SK-N-SH treated with all-trans-retinoic acid at 6 μM for 48 hours (cell line): ENCODE data around the gene NR2F2.

Source experiments
- ATAC-seq: fragments of 200-7000 bp; cut with Tn5 transposase; 3 replicates; pipeline ENCODE4 v1.9.1; 2020; ENCODE audit warnings: mild to moderate bottlenecking, moderate library complexity
- ARNTL ChIP-seq: fragments of 450-650 bp; formaldehyde crosslinking; IDR thresholded peaks from 2 replicates; pipeline ENCODE4 v1.5.0; 2020; ENCODE audit warnings: low read depth, mild to moderate bottlenecking, moderate library complexity, borderline replicate concordance
- BACH2 ChIP-seq: fragments of 250-450 bp; sonication (Bioruptor Pico); IDR thresholded peaks from 2 replicates; pipeline ENCODE4 v1.9.0; 2021; ENCODE audit warnings: mild to moderate bottlenecking, borderline replicate concordance
- CREB5 ChIP-seq: fragments of 250-450 bp; sonication (Bioruptor Pico); IDR thresholded peaks from 2 replicates; pipeline ENCODE4 v1.5.1; 2020; ENCODE audit warnings: low read depth, mild to moderate bottlenecking, moderate library complexity
- CSDC2 ChIP-seq: fragments of 250-450 bp; sonication (Bioruptor Pico); IDR thresholded peaks from 2 replicates; pipeline ENCODE4 v1.5.0; 2020; ENCODE audit warnings: mild to moderate bottlenecking, moderate library complexity
- ESRRG ChIP-seq: fragments of 250-450 bp; sonication (Bioruptor Pico); IDR thresholded peaks from 2 replicates; pipeline ENCODE4 v1.6.1; 2021; ENCODE audit warnings: mild to moderate bottlenecking
- GLIS3 ChIP-seq: fragments of 250-450 bp; sonication (Bioruptor Pico); IDR thresholded peaks from 2 replicates; pipeline ENCODE4 v1.5.0; 2020; ENCODE audit warnings: mild to moderate bottlenecking, moderate library complexity
- ISL1 ChIP-seq: fragments of 250-450 bp; sonication (Bioruptor Pico); IDR thresholded peaks from 2 replicates; pipeline ENCODE4 v2.1.2; 2022; ENCODE audit warnings: mild to moderate bottlenecking, moderate library complexity
- OSR1 ChIP-seq: fragments of 250-450 bp; sonication (Bioruptor Pico); IDR thresholded peaks from 2 replicates; pipeline ENCODE4 v1.8.0; 2022; ENCODE audit warnings: moderate library complexity, mild to moderate bottlenecking, inconsistent platforms
- PPARA ChIP-seq: fragments of 250-450 bp; sonication (Bioruptor Pico); IDR thresholded peaks from 2 replicates; pipeline ENCODE4 v1.5.0; 2020; ENCODE audit warnings: mild to moderate bottlenecking, borderline replicate concordance
- RARB ChIP-seq: fragments of 250-450 bp; sonication (Bioruptor Pico); IDR thresholded peaks from 2 replicates; pipeline ENCODE4 v1.8.0; 2021; ENCODE audit warnings: mild to moderate bottlenecking, moderate library complexity
- SNAI2 ChIP-seq: fragments of 250-450 bp; sonication (Bioruptor Pico); IDR thresholded peaks from 2 replicates; pipeline ENCODE4 v1.5.0; 2020; ENCODE audit warnings: mild to moderate bottlenecking, moderate library complexity
- TCF4 ChIP-seq: fragments of 250-450 bp; sonication (Bioruptor Pico); IDR thresholded peaks from 2 replicates; pipeline ENCODE4 v1.8.0; 2021; ENCODE audit warnings: mild to moderate bottlenecking, moderate library complexity, borderline replicate concordance
- TOX ChIP-seq: fragments of 250-450 bp; sonication (Bioruptor Pico); IDR thresholded peaks from 2 replicates; pipeline ENCODE4 v1.8.0; 2021; ENCODE audit warnings: mild to moderate bottlenecking, moderate library complexity, borderline replicate concordance
- ZC3H10 ChIP-seq: fragments of 250-450 bp; sonication (Bioruptor Pico); IDR thresholded peaks from 2 replicates; pipeline ENCODE4 v1.5.1; 2021; ENCODE audit warnings: mild to moderate bottlenecking, moderate library complexity
- ZFP3 ChIP-seq: fragments of 250-450 bp; sonication (Bioruptor Pico); IDR thresholded peaks from 2 replicates; pipeline ENCODE4 v1.5.0; 2020; ENCODE audit warnings: mild to moderate bottlenecking, moderate library complexity
- ZFP30 ChIP-seq: fragments of 450-650 bp; formaldehyde crosslinking; IDR thresholded peaks from 2 replicates; pipeline ENCODE4 v1.5.0; 2022; ENCODE audit warnings: mild to moderate bottlenecking, moderate library complexity
- ZNF565 ChIP-seq: fragments of 450-650 bp; formaldehyde crosslinking; conservative IDR thresholded peaks from 2 replicates; pipeline ENCODE4 v1.5.0; 2020; ENCODE audit warnings: low read depth, mild to moderate bottlenecking, moderate library complexity
- ZNF70 ChIP-seq: fragments of 450-650 bp; formaldehyde crosslinking; IDR thresholded peaks from 2 replicates; pipeline ENCODE4 v1.5.0; 2020; ENCODE audit warnings: mild to moderate bottlenecking, moderate library complexity
- TF ChIP-seq, protein P1 (sequence below): fragments of 250-450 bp; sonication (Bioruptor Pico); IDR thresholded peaks from 2 replicates; pipeline ENCODE4 v1.5.1; 2021; ENCODE audit warnings: mild to moderate bottlenecking, moderate library complexity
- TF ChIP-seq, protein P2 (sequence below): fragments of 250-450 bp; sonication (Bioruptor Pico); IDR thresholded peaks from 2 replicates; pipeline ENCODE4 v1.8.0; 2021; ENCODE audit warnings: low read depth, mild to moderate bottlenecking, moderate library complexity, borderline replicate concordance

Gene NR2F2

DNA sequence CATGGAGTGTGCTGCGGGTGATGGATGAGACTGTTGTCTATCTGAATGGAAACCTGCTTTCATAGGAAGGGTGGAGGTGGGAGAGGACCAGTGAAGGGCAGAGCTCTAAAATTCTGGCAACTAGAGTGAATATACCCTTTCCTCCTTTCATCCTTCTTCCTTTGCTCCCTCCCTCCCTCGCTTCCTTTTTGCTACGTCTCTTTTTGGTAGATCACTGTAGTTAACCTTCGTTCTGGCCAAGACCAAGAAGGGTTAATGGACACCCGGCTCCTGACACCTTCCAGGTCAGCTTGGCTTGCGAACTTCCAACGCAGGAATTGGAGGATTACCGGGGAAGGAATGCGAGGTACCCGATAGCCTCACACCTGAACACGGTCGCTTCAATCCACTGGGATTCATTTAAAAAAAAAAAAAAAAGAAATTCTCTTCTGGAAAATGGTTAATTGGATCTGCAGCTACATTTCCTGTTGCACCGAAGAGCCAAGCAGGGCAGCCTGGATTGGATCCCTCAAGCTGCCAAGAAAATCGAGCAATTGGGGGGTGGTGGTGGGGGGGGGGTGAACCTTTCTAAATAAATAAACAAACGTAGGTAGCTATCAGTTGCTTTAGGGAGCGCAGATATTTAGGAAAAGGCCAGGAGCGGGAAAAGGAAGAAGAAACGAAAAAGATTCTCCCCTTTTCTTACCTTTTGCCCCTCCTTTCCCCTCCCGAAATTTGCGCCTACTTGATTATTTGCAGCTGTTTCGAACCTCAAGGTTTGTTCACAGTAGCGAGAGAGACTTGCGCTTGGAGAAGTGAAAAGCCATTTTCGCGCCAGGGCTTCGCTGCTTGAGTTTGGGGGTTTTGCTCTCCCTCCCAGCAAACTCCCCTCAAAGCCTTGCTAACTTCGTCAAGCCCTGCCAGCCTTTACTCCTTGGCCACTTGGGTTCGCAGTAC is 9.5 kb upstream of the NR2F2 start (continued):
- no peak for TF ChIP-seq ZFP30 (CRISPR knock-in tag)
- no peak for TF ChIP-seq ZNF70 (CRISPR knock-in tag)
- TF ChIP-seq CSDC2 (CRISPR knock-in tag), result no peak
- TF ChIP-seq OSR1 (CRISPR knock-in tag), result no peak
- TF ChIP-seq, all 23 proteins: peak for 0

DNA sequence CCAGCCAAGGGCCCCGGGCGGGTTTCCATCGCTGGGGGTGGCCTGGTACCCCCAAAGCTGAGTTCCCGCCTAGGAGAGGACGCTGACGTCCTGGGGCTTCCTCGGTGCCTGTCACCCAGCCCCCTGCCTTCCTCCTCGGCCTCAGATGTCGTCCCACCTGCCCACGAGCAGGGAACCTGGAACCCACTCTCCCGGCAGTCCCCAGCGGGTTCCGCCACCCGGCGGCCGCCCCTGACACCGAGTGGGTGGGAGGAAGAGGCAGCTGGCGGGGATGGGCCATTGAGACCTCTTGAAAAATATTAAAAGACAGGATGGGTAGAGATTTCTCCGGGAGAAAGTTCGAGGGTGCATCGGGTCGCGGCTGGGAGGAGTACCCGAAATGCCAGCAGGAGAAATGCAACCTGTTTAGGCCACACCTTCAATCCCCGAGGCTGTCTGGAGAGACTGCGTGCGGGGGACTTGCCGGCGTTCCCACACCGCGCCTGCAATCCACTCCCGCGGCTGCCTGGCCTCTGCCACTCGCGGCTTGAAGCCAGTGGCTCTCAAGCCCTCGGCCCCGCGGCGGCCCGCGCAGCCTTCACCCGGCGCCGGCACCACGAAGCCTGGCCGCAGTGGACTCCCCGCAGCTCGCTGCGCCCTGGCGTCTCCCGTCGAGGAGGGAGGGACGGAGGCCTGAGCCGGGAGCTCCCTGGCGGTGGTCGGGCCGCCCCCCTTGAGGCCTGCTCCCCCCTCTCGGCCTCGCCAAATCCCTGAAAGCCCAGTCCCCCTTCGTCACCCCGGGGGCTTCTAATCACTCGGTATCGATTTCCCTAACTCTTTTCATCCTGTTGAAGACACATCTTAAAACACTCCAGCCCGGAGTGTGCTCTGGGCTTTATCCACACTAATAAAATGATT is 8.6 kb upstream of the NR2F2 start:
- TF ChIP-seq, protein P1, sequence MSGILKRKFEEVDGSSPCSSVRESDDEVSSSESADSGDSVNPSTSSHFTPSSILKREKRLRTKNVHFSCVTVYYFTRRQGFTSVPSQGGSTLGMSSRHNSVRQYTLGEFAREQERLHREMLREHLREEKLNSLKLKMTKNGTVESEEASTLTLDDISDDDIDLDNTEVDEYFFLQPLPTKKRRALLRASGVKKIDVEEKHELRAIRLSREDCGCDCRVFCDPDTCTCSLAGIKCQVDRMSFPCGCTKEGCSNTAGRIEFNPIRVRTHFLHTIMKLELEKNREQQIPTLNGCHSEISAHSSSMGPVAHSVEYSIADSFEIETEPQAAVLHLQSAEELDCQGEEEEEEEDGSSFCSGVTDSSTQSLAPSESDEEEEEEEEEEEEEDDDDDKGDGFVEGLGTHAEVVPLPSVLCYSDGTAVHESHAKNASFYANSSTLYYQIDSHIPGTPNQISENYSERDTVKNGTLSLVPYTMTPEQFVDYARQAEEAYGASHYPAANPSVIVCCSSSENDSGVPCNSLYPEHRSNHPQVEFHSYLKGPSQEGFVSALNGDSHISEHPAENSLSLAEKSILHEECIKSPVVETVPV (CRISPR knock-in tag), result no peak
- TF ChIP-seq SNAI2 (no peak), OSR1 (CRISPR knock-in tag) (no peak), TOX (CRISPR knock-in tag) (no peak), TCF4 (no peak), RARB (CRISPR knock-in tag) (no peak), ZFP3 (CRISPR knock-in tag) (no peak), ESRRG (CRISPR knock-in tag) (no peak), ARNTL (CRISPR knock-in tag) (no peak), ZNF565 (CRISPR knock-in tag) (no peak), CSDC2 (CRISPR knock-in tag) (no peak), ZC3H10 (CRISPR knock-in tag) (no peak), CREB5 (CRISPR knock-in tag) (no peak), ISL1 (CRISPR knock-in tag) (no peak), PPARA (CRISPR knock-in tag) (no peak), BACH2 (CRISPR knock-in tag) (no peak), ZFP30 (CRISPR knock-in tag) (no peak)
- ATAC-seq, result peak; percentile 24; the same call in 2 of the 3 replicates

DNA sequence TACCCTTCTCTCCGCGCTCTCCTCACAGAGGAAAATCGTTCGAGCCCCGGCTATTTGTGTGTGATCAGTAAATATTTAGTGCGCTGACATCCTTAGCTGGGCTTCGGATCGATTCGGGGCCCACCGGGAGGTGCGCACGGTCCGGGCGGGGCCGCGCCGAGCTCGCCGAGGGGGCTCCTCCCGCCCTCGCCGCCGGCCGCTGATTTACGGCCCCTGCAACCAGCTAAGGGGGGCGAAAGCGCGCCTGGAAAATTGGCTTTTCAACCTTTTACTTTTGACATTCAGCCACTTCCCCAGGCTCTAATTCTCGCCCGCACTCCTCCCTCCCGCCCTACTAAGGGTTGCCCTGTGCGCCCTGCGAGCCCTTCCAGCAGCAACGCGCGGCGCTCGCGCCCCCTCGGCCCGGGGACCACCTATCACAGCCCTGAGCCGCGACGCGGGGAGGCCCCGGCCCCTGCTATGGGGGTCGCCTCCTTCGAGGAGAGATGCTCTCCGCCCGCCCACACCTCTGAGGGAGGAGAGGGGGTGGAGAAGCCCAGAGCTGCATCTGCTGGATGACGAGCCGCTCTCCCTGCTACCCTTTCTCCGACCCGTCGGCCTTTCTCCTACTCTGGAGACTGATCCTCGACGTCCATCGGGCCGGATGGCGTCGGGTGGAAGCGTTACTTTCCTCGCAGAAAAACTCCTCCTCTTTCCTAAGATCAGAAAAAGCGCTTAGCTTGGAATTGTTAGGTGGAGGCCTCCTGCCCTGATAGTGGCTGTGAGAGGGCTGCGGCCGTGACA is 7.8 kb upstream of the NR2F2 start:
- TF ChIP-seq ZNF70 (CRISPR knock-in tag), result no peak
- TF ChIP-seq ZFP30 (CRISPR knock-in tag), result no peak
- TF ChIP-seq TOX (CRISPR knock-in tag), result no peak
- TF ChIP-seq ZFP3 (CRISPR knock-in tag), result no peak
- TF ChIP-seq ZNF565 (CRISPR knock-in tag), result no peak
- TF ChIP-seq ARNTL (CRISPR knock-in tag), result no peak
- no peak for TF ChIP-seq OSR1 (CRISPR knock-in tag)
- TF ChIP-seq, protein P2, sequence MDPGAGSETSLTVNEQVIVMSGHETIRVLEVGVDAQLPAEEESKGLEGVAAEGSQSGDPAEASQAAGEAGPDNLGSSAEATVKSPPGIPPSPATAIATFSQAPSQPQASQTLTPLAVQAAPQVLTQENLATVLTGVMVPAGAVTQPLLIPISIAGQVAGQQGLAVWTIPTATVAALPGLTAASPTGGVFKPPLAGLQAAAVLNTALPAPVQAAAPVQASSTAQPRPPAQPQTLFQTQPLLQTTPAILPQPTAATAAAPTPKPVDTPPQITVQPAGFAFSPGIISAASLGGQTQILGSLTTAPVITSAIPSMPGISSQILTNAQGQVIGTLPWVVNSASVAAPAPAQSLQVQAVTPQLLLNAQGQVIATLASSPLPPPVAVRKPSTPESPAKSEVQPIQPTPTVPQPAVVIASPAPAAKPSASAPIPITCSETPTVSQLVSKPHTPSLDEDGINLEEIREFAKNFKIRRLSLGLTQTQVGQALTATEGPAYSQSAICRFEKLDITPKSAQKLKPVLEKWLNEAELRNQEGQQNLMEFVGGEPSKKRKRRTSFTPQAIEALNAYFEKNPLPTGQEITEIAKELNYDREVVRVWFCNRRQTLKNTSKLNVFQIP (CRISPR knock-in tag), result no peak
- TF ChIP-seq, protein P1 (CRISPR knock-in tag), result no peak
- TF ChIP-seq GLIS3, result no peak
- TF ChIP-seq ESRRG (CRISPR knock-in tag), result no peak
- no peak for TF ChIP-seq PPARA (CRISPR knock-in tag)
- no peak for ATAC-seq
